Fibroblast of skin of left biceps (primary cell): ENCODE results near the gene RGS7.
"Not testable (repeated sequence)": the region's sequence is repeated elsewhere in the genome, so short reads cannot be mapped to it uniquely, and the experiment has no call there.

Experiments
- DNase-seq, 2 experiments: peaks; one replicate each; pipeline ENCODE4 v3.0.0-alpha.2; 2013; ENCODE audit warnings: low read depth in 2 of 2

RGS7 gene

GRCh38 chr1:241271427-241271826 lies 85.6 kb downstream of the RGS7 start:
- DNase-seq = no peak

DNA sequence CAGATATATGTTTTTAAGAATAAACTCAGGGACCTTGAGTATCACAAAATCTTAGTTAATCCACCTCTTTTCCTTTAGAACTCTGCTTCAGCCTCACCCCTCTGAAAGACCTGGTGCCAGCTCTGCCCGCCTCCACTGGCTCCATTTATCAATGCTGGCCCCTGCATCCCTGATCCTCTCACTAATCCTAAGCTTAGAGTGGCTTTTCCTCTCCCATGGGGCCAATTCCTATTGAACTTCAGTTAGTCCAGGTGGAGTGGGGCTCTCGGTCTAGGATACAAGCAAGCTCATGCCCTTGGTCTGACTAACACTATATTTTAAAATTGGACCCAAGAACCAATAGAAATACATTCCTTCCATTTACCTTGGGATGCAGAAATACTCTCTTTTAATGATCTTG lies 87.0 kb downstream of the RGS7 start:
- no peak for DNase-seq

- no peak for DNase-seq
Observed at GRCh38 chr1:241269116-241269515, 87.9 kb downstream of the RGS7 start.

DNA sequence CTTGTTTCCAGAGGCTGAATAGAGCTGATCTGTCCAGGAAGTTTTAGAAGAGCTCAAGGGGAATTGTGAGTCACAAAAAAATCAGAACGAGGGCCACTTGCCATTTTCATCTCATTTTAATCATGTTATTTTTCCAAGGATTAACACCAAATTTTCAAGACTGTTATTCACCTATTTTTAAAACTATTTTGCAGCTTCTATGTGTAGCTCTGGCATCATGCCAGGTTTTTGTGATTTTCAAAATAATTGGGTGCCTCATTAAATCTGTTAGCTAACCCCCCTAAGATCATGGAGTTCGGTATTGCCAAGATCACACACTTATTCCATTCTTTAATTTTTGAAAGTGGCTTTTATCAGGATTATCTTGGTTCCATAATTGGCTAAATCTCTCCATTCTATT lies 90.9 kb downstream of the RGS7 start:
- DNase-seq = no peak

DNA sequence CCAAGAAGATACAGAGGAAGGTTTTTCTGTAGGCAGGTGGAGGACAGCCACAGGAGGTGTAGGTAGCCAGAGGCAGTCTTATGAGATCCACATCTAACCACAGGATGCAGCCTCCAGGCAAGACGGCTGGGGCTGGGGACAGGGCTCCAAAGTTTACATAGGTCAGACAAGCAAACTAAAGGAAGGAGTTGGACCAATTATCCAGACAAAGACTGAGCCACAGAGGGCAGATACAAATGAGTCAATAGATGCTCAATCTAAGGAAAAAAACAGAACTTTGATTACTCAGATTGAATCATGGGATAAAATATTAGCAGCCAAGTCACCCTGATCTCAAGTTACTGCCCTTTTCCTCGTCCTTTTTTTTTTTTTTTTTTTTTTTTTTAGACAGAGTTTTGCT lies 91.6 kb downstream of the RGS7 start:
- DNase-seq = no peak

GRCh38 chr1:241263346-241263745 lies 93.7 kb downstream of the RGS7 start:
- DNase-seq = no peak

GRCh38 chr1:241253471-241253870 lies 103.5 kb downstream of the RGS7 start:
- no peak for DNase-seq

- no peak for DNase-seq
Observed at GRCh38 chr1:241250465-241250864, 106.5 kb downstream of the RGS7 start.

DNA sequence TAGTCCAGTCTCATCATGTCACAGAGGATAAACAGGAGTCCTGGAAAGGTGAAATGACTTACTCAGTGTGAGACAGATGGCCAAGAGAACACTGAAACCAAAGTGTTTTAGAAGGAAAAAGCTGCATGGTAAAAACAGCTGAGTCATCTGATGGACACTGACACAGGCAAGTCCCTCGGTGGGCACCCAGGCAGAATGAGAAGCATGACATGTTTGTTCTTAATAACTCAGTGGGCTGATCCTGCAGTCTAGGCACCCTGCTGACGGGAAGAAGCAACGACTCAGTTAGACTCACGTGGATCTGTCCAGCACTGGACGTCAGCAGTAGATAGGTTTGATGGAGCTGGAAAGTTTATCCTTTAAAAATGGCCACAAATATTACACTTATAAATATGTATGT lies 116.9 kb downstream of the RGS7 start:
- DNase-seq = no peak

DNA sequence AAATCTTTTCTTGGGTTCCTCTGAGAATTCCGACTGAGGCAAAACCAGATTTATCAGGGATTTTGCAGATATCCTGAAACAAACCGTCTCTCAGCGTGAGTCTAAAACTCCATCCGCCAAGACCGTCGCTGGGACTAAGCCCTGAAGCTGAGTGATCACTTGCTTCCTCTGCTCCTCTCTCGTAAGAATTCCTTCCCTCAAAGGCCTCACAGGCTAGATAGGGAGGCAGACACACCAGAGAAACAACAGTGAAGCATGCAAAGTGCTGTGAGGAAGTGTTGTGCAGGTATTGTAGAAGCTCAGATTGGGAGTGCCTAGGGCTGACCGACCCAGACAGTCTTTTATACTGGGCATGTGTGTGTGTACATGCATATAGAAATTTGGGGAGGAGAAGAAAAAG lies 119.1 kb downstream of the RGS7 start:
- DNase-seq = no peak

GRCh38 chr1:241235256-241235897 lies 121.6 kb downstream of the RGS7 start:
- no peak for DNase-seq

GRCh38 chr1:241229711-241230110 lies 127.3 kb downstream of the RGS7 start:
- no peak for DNase-seq

GRCh38 chr1:241229216-241229615 lies 127.8 kb downstream of the RGS7 start:
- DNase-seq = no peak

DNA sequence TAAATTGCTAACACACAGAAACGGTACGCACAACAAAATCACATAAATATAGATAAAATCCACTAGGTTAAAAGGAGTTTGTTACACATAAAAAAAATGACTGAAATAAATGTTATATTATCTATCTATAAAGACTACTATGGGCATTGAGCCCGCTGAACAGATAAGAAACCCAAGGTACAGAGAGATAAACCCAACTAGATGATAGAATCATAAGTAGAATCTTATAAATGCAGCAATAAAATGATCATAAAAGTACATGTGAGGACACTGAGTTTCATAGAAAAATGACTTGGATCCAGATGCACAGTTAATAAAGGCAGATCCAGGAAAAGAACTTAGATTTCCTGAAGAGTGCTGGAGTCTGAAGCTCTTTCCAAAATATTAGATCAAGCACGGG lies 128.7 kb downstream of the RGS7 start:
- DNase-seq = no peak

DNA sequence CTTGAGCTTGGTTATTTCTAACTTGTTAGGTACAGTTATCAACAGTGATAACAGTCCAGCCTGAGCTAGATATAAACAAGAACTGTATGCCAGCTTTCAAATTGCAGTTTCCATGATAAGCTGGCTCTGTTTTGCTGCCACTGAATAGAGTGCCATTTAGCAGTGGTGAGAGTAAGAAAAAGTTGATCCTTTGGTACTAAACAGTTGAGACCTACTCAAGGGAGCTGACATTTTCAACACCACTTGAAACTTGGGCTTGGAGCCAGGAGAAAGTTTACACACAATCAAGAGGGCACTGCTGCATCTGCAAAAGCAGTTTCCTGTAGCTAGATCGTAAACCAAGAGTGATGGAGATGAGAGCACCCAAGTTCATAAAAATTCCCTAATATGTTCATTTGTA lies 131.3 kb downstream of the RGS7 start:
- no peak for DNase-seq

DNA sequence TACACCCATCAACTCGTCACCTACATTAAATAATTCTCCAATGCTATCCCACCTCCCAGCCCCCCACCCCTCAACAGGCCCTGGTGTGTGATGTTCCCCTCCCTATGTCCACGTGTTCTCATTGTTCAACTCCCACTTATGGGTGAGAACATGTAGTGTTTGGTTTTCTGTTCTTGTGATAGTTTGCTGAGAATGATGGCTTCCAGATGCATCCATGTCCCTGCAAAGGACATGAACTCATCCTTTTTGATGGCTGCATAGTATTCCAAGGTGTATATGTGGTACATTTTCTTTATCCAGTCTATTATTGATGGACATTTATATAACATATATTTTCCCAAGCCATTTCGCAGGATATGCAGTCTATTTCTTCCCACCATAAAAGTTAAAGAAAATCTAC lies 132.8 kb downstream of the RGS7 start:
- DNase-seq = not testable (repeated sequence)

- DNase-seq = not testable (repeated sequence)
Observed at GRCh38 chr1:241222813-241223212, 134.2 kb downstream of the RGS7 start.

DNA sequence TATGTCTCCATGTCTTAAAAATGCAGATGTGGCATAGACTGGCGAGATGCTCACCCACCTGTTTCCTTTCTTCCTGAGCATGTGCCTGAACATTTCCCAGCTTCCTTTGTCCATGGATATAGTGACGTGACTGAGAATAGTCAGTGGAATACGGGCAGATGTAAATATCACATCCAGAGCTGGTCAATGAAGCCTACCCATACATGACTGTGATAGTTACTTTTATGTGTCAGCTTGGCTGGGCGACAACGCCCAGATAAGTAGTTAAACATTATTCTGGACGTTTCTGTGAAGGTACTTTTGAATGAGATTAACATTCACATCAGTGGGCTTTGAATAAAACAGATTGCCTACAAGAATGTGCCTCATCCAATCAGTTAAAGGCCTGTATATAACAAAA lies 135.7 kb downstream of the RGS7 start:
- DNase-seq = no peak

DNA sequence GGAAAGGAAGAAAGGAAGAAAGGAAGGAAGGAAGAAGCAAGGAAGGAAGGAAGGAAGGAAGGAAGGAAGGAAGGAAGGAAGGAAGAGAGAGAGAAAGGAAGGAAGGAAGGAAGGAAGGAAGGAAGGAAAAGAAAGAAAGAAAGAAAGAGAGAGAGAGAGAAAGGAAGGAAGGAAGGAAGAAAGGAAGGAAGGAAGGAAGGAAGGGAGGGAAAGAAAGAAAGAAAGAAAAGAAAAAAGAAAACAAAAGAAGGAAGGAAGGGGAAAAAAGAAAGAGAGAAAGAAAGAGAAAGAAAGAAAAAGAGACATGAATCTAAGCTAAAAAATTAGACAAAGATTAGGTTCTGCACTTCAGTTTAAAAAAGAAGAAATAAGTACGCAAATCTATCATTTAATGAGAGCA lies 136.1 kb downstream of the RGS7 start:
- not testable (repeated sequence) for DNase-seq

- DNase-seq = no peak
Observed at GRCh38 chr1:241219449-241219848, 137.6 kb downstream of the RGS7 start.

DNA sequence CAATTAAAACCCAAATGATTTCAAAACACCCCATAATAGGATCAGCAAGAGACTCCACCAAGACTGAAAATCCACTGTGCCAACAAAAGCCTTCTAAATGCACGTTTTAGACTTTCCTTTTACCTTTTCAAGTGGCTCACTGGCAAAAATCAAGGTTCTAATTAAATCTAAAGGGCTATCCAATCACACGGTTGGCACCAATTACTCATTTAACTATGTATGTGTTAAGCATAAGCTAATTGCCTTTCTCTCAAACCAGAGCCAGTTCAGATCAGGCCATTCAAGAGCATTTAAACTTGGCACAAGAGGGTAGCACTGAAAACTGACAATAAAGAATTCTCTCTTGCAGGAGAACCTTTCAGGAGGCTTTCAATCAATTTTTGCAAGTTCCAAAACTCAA lies 139.5 kb downstream of the RGS7 start:
- no peak for DNase-seq

DNA sequence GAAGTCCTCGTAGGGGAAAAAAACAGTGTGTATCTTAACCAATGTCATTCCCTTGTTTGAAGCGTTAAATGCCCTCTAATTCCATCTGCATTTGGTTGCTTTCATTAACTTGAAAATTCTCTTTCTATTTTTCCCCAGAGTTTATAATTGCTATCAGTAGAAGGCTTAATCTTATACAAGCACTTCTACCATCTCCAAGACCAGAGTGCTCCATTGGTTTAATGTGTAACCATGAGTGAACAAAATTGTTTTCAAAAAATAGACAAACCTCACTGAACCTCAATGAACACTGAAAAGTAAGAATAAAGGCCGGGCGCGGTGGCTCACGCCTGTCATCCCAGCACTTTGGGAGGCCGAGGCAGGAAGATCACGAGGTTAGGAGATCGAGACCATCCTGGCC lies 141.3 kb downstream of the RGS7 start:
- DNase-seq = no peak

DNA sequence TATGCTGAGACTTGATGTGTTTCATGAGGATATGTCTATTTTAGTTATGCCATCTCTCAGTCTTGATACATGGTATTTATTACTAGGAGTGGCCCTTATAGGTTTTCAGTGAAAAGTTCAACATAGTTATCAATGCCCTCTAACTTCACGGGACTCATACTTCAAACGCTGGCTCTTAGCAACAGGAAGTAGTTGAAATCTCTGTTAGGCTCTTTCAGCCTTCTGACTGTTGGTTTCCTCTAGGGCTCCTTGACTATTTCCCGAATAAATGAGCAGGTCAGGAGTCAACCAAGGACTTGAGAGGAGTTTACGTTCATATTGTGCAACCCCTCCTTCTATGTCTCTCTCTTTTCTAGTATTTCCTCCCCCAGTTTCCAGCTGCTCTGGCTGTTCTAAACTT lies 141.8 kb downstream of the RGS7 start:
- DNase-seq = no peak

- no peak for DNase-seq
Observed at GRCh38 chr1:241213139-241213538, 143.9 kb downstream of the RGS7 start.
